Left lobe of liver (tissue), 2 donors: ENCODE results near the gene BCL2L15. TPM values are rescaled to one million over a fixed set of nuclear protein-coding genes. Genes with fewer than 3 reads are reported as not detected.

Source experiments
- ATAC-seq: fragments of 200-7000 bp; cut with Tn5 transposase; one replicate; pipeline ENCODE4 v1.9.1; 2020; ENCODE audit warnings: mild to moderate bottlenecking, moderate library complexity
- DNase-seq: peaks from one replicate; pipeline ENCODE4 v3.0.0-alpha.2; 2020; ENCODE audit warnings: low spot score
- total RNA-seq: library from RNA; stranded (reverse); gene quantifications from one replicate; pipeline ENCODE4 v1.2.1, GENCODE V29; 2021
- donor health status: DM: no; HTN: no; CAD: no; lungs with moderate emphysema.
- donor health status: DM: no; HTN: yes; CAD: no.

Gene BCL2L15
- total RNA-seq, 1 donor from 2014 or later, result 0.13 TPM

GRCh38 chr1:113834716-113835115 lies 52.7 kb downstream of the BCL2L15 start:
- ATAC-seq (no peak), DNase-seq (no peak)

Other genes starting within 250 kb of the BCL2L15 start
- gene PHTF1, start 128.1 kb downstream of the BCL2L15 start, total RNA-seq, result 6.5 TPM
- 5.7 TPM for gene RSBN1, start 75.1 kb downstream of the BCL2L15 start, total RNA-seq
- gene PTPN22, start 15.9 kb downstream of the BCL2L15 start, total RNA-seq, result 0.38 TPM
- 6.4 TPM for gene AP4B1, start 17.2 kb upstream of the BCL2L15 start, total RNA-seq
- 1.6 TPM for gene DCLRE1B, start 17.7 kb upstream of the BCL2L15 start, total RNA-seq
- 27.1 TPM for gene HIPK1, start 41.7 kb upstream of the BCL2L15 start, total RNA-seq
- 3.7 TPM for gene OLFML3, start 91.9 kb upstream of the BCL2L15 start, total RNA-seq